DND-41 (cell line): ENCODE data around the gene TRERF1.

Source experiments
- ATAC-seq: fragments of 200-7000 bp; cut with Tn5 transposase; 3 replicates; pipeline ENCODE4 v1.9.1; 2021; ENCODE audit warnings: low read depth; ENCODE audit not compliant: insufficient read depth
- DNase-seq: peaks from one replicate; pipeline ENCODE4 v3.0.0-alpha.2; 2020
- H2AFZ ChIP-seq: 2 replicates; pipeline ENCODE4 v1.6.0; 2012; ENCODE audit warnings: low read depth, low read length
- H3K27ac ChIP-seq: 2 replicates; pipeline ENCODE4 v1.5.1; 2012; ENCODE audit warnings: low read length, inconsistent platforms
- H3K27me3 ChIP-seq: fragments of 200-600 bp; sonication (generic); 2 replicates; pipeline ENCODE4 v1.6.0; 2012; ENCODE audit warnings: low read length, mild to moderate bottlenecking, inconsistent platforms; ENCODE audit not compliant: insufficient read depth, poor library complexity
- H3K36me3 ChIP-seq: 2 replicates; pipeline ENCODE4 v1.5.1; 2012; ENCODE audit warnings: low read length, inconsistent platforms; ENCODE audit not compliant: insufficient read depth
- H3K4me1 ChIP-seq: 2 replicates; pipeline ENCODE4 v1.5.1; 2012; ENCODE audit warnings: mild to moderate bottlenecking, low read length; ENCODE audit not compliant: insufficient read depth
- H3K4me2 ChIP-seq: 2 replicates; pipeline ENCODE4 v1.6.0; 2012; ENCODE audit warnings: mild to moderate bottlenecking, moderate library complexity, low read length, inconsistent platforms; ENCODE audit not compliant: insufficient read depth
- H3K4me3 ChIP-seq, 2 experiments: fragments of 200-600 bp in 1 of 2; shearing (Covaris generic) in 1 of 2; 2 replicates each; pipeline ENCODE4 v1.5.1; 2012 to 2016; ENCODE audit warnings: inconsistent platforms in 2 of 2, low read length in 2 of 2, mild to moderate bottlenecking in 2 of 2, low read depth in 1 of 2, moderate library complexity in 1 of 2
- H3K79me2 ChIP-seq: 2 replicates; pipeline ENCODE4 v1.6.0; 2012; ENCODE audit warnings: low read length, inconsistent platforms; ENCODE audit not compliant: insufficient read depth
- H3K9ac ChIP-seq: 2 replicates; pipeline ENCODE4 v1.6.0; 2012; ENCODE audit warnings: low read depth, mild to moderate bottlenecking, inconsistent platforms, low read length, moderate library complexity
- H3K9me3 ChIP-seq: 2 replicates; pipeline ENCODE4 v1.5.1; 2012; ENCODE audit warnings: low read length, moderate library complexity, mild to moderate bottlenecking, inconsistent platforms; ENCODE audit not compliant: insufficient read depth, severe bottlenecking
- H4K20me1 ChIP-seq: 2 replicates; pipeline ENCODE4 v1.6.0; 2012; ENCODE audit warnings: low read length; ENCODE audit not compliant: insufficient read depth
- EZH2 ChIP-seq: IDR thresholded peaks from 3 replicates; pipeline ENCODE4 v1.6.1; 2012; ENCODE audit warnings: borderline replicate concordance, low read depth, mild to moderate bottlenecking, moderate library complexity, low read length, inconsistent platforms; ENCODE audit not compliant: severe bottlenecking
- TF ChIP-seq, protein P1 (sequence below): IDR thresholded peaks from 2 replicates; pipeline ENCODE4 v1.5.1; 2012; ENCODE audit warnings: borderline replicate concordance, low read length, moderate library complexity, mild to moderate bottlenecking; ENCODE audit not compliant: poor library complexity, severe bottlenecking; ENCODE audit errors: extremely low read depth

TRERF1 gene

DNA sequence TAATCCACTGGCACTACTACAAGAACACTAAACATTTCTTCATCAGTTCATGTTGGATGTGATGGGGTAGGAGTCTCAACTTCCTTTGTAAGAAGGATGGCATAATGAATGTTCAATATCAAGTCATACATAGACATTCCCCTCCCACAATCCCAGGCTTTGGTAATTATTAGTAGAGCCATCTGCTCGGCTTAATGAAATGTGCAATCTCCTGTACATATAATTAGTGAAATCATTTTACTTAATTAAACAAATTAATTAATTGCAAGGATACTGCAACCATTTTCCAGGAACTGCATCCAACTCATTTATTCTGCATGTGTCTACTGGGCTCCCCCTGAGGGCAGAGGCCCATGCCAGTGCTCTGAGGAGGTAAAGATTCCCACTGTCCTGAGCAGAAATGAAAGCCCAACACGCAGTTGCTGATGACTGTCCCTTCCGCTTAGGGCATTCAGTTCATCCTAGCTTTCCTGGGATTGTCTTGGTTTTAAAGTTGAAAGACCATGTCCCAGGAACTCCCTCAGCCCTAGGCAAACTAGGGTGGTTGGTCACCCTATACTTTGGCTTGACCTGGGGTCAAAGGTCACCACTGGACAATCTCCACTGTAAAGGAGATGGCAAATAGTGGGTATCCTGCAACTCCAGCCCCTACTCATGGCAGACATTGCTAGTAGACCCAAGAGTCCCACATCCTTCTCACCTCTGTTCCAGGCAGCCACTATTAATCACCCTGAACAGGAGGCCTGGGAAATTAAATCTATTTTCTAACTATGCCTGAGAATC is 109.8 kb downstream of the TRERF1 start:
- ATAC-seq = no peak
- H3K79me2 ChIP-seq = no peaks in the 10 kb centered on the region

DNA sequence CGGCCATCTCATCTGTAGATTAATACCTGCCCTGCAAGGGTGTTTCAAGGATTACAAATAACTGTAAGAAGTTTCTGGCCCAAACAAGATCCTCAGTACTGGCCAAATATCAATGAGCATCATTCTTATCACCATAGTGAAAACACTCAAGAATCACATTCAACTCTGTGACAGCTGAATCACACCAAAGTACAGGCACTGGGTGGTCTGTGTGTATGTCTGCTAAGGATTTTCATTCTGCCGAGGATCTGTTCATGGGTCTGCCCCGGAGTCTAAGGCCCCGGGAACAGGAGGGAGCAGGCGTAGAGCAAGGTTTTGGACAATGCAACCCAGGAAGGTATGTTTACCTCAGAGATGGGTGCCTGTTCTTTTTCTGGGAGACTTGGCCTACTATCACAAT is 110.5 kb downstream of the TRERF1 start:
- no peaks in the 10 kb centered on the region for H3K9me3 ChIP-seq
- no peaks in the 10 kb centered on the region for H3K27me3 ChIP-seq
- H3K79me2 ChIP-seq = no peaks in the 10 kb centered on the region
- no peak overlapping the region for H3K4me2 ChIP-seq
- H3K27ac ChIP-seq = no peak overlapping the region
- no peak overlapping the region for H2AFZ ChIP-seq
- no peak for TF ChIP-seq EZH2
- TF ChIP-seq, protein P1, sequence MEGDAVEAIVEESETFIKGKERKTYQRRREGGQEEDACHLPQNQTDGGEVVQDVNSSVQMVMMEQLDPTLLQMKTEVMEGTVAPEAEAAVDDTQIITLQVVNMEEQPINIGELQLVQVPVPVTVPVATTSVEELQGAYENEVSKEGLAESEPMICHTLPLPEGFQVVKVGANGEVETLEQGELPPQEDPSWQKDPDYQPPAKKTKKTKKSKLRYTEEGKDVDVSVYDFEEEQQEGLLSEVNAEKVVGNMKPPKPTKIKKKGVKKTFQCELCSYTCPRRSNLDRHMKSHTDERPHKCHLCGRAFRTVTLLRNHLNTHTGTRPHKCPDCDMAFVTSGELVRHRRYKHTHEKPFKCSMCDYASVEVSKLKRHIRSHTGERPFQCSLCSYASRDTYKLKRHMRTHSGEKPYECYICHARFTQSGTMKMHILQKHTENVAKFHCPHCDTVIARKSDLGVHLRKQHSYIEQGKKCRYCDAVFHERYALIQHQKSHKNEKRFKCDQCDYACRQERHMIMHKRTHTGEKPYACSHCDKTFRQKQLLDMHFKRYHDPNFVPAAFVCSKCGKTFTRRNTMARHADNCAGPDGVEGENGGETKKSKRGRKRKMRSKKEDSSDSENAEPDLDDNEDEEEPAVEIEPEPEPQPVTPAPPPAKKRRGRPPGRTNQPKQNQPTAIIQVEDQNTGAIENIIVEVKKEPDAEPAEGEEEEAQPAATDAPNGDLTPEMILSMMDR = no peak
- H3K4me3 ChIP-seq = no peak overlapping the region
- H3K9ac ChIP-seq = no peak overlapping the region
- no peak for DNase-seq
- ATAC-seq = no peak
- H3K36me3 ChIP-seq = no peaks in the 10 kb centered on the region
- H4K20me1 ChIP-seq = peaks cover 5% of the 10 kb centered on the region
- no peaks in the 10 kb centered on the region for H3K4me1 ChIP-seq

More for the DNA sequence above, 109.8 kb downstream of the TRERF1 start:
- peaks cover 5% of the 10 kb centered on the region for H4K20me1 ChIP-seq
- H3K27me3 ChIP-seq = no peaks in the 10 kb centered on the region
- H3K36me3 ChIP-seq = no peaks in the 10 kb centered on the region
- no peak for DNase-seq
- no peak overlapping the region for H2AFZ ChIP-seq
- H3K4me2 ChIP-seq = no peak overlapping the region
- H3K27ac ChIP-seq = no peak overlapping the region
- no peak overlapping the region for H3K4me3 ChIP-seq
- no peak overlapping the region for H3K9ac ChIP-seq
- no peaks in the 10 kb centered on the region for H3K9me3 ChIP-seq
- no peak for TF ChIP-seq EZH2
- TF ChIP-seq, protein P1 = no peak
- no peaks in the 10 kb centered on the region for H3K4me1 ChIP-seq

DNA sequence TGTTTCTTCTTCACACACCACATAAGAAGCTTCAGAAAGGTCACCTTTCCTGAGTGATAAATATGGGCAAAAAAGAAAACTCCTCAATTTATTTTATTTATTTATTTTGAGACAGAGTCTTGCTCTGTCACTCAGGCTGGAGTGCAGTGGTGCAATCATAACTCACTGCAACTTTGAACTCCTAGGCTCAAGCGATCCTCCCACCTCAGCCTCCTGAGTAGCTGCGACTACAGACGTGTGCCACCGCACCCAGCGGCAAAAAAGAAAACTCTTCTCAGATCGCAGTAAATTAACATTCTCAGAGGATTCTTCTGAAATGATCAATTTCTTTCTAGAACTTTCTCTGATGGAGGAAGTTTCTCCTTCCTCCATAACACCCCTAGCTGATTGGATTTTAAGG is 111.2 kb downstream of the TRERF1 start:
- H3K9me3 ChIP-seq = no peaks in the 10 kb centered on the region
- H4K20me1 ChIP-seq = peaks cover 3% of the 10 kb centered on the region
- no peak overlapping the region for H3K27ac ChIP-seq
- ATAC-seq (no peak), DNase-seq (no peak)
- no peaks in the 10 kb centered on the region for H3K79me2 ChIP-seq
- no peaks in the 10 kb centered on the region for H3K36me3 ChIP-seq
- H3K4me3 ChIP-seq = no peak overlapping the region
- TF ChIP-seq, protein P1 = no peak
- TF ChIP-seq EZH2 = no peak
- H3K4me2 ChIP-seq = no peak overlapping the region
- H3K27me3 ChIP-seq = no peaks in the 10 kb centered on the region
- no peaks in the 10 kb centered on the region for H3K4me1 ChIP-seq
- H3K9ac ChIP-seq = no peak overlapping the region
- H2AFZ ChIP-seq = no peak overlapping the region
